Mucosa of stomach (tissue), 1 donor: ENCODE data around the gene BMPR1B.
"Not testable (repeated sequence)": the region's sequence is repeated elsewhere in the genome, so short reads cannot be mapped to it uniquely, and the experiment has no call there.

Source experiments
- H3K27me3 ChIP-seq: one replicate; pipeline ENCODE4 v1.7.0; 2013; ENCODE audit warnings: mild to moderate bottlenecking, low read length; ENCODE audit not compliant: control insufficient read depth, insufficient read depth
- H3K36me3 ChIP-seq: one replicate; pipeline ENCODE4 v1.7.0; 2013; ENCODE audit warnings: low read length; ENCODE audit not compliant: control insufficient read depth, insufficient read depth
- H3K4me1 ChIP-seq: one replicate; pipeline ENCODE4 v1.7.0; 2013; ENCODE audit warnings: mild to moderate bottlenecking, low read length; ENCODE audit not compliant: control insufficient read depth, insufficient read depth
- H3K4me3 ChIP-seq: one replicate; pipeline ENCODE4 v1.7.0; 2013; ENCODE audit warnings: low read length
- H3K9ac ChIP-seq: one replicate; pipeline ENCODE4 v1.7.0; 2013; ENCODE audit warnings: mild to moderate bottlenecking, low read length, moderate library complexity
- H3K9me3 ChIP-seq: one replicate; pipeline ENCODE4 v1.7.0; 2013; ENCODE audit warnings: mild to moderate bottlenecking, low read length, moderate library complexity; ENCODE audit not compliant: control insufficient read depth
- donor health status: Pancreatic carcinoma.

BMPR1B gene

DNA sequence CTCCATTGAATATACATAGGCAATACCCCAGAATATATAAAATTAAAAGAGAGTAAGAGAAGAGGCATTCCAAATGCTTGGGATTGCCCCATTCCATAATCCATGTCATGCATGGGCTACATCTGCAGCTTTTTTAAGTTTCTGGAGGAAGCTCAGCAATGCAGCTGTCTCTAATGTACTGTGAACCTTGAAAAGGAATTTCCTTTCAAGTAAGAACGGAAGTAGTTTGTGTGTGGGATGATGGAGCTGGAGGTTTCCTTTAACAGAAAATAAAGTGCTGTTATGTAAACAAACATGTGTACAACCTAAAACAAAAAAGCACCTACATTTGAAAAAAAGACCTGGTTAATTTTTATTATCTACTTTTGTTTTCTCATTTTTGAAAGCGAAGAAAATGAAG lies 303.5 kb downstream of the BMPR1B start:
- no peaks in the 10 kb centered on the region for H3K9me3 ChIP-seq
- H3K4me1 ChIP-seq: no peaks in the 10 kb centered on the region
- no peak overlapping the region for H3K9ac ChIP-seq
- no peaks in the 10 kb centered on the region for H3K27me3 ChIP-seq
- no peaks in the 10 kb centered on the region for H3K36me3 ChIP-seq
- H3K4me3 ChIP-seq: no peak overlapping the region

- H3K9me3 ChIP-seq, H3K4me3 ChIP-seq, H3K36me3 ChIP-seq, H3K4me1 ChIP-seq, H3K27me3 ChIP-seq, H3K9ac ChIP-seq: not testable (repeated sequence)
These were observed 304.0 kb downstream of the BMPR1B start for GRCh38 chr4:95061801-95062200.

DNA sequence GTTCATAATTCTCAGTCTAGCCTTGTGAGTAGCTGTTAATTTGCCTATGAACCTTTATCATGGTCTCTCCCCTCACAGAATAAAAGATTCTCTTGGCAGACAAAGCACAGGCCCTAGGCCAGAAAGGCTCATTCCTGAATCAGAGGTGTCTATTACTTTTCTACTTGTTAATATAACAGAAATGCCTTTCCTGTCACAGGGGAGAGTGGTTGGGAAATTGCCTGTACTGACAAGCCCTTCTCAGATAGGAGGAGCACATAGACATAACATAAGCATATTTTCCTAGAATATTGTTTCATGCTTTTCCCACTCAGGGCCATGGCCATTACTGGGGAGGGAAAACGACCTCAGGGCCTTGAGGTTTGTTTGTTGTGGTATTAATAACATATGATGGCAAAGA lies 308.3 kb downstream of the BMPR1B start:
- H3K4me3 ChIP-seq: no peak overlapping the region
- no peaks in the 10 kb centered on the region for H3K4me1 ChIP-seq
- H3K9me3 ChIP-seq: no peaks in the 10 kb centered on the region
- H3K27me3 ChIP-seq: no peaks in the 10 kb centered on the region
- no peak overlapping the region for H3K9ac ChIP-seq
- no peaks in the 10 kb centered on the region for H3K36me3 ChIP-seq

GRCh38 chr4:95068401-95068800 lies 310.6 kb downstream of the BMPR1B start:
- Histone ChIP-seq H3K36me3 (no peaks in the 10 kb centered on the region), H3K9me3 (no peaks in the 10 kb centered on the region), H3K4me1 (no peaks in the 10 kb centered on the region), H3K27me3 (no peaks in the 10 kb centered on the region), H3K4me3 (no peak overlapping the region), H3K9ac (no peak overlapping the region)

- Histone ChIP-seq H3K4me3 (no peak overlapping the region), H3K27me3 (no peaks in the 10 kb centered on the region), H3K36me3 (no peaks in the 10 kb centered on the region), H3K4me1 (no peaks in the 10 kb centered on the region), H3K9ac (no peak overlapping the region), H3K9me3 (no peaks in the 10 kb centered on the region)
These were observed 311.2 kb downstream of the BMPR1B start for GRCh38 chr4:95068818-95069478.

GRCh38 chr4:95071851-95072250 lies 314.1 kb downstream of the BMPR1B start:
- Histone ChIP-seq H3K9me3 (no peaks in the 10 kb centered on the region), H3K4me3 (no peak overlapping the region), H3K36me3 (no peaks in the 10 kb centered on the region), H3K4me1 (no peaks in the 10 kb centered on the region), H3K9ac (no peak overlapping the region), H3K27me3 (no peaks in the 10 kb centered on the region)

GRCh38 chr4:95073646-95074045 lies 315.9 kb downstream of the BMPR1B start:
- no peaks in the 10 kb centered on the region for H3K9me3 ChIP-seq
- no peak overlapping the region for H3K9ac ChIP-seq

GRCh38 chr4:95077864-95078263 lies 320.1 kb downstream of the BMPR1B start:
- Histone ChIP-seq H3K9me3 (no peaks in the 10 kb centered on the region), H3K36me3 (no peaks in the 10 kb centered on the region), H3K4me3 (no peak overlapping the region), H3K9ac (no peak overlapping the region), H3K4me1 (no peaks in the 10 kb centered on the region), H3K27me3 (no peaks in the 10 kb centered on the region)

More at GRCh38 chr4:95073646-95074045, 315.9 kb downstream of the BMPR1B start:
- Histone ChIP-seq H3K27me3 (no peaks in the 10 kb centered on the region), H3K4me3 (no peak overlapping the region), H3K4me1 (no peaks in the 10 kb centered on the region), H3K36me3 (no peaks in the 10 kb centered on the region)

- H3K27me3 ChIP-seq: no peaks in the 10 kb centered on the region
- no peaks in the 10 kb centered on the region for H3K36me3 ChIP-seq
- H3K4me1 ChIP-seq: peaks cover 11% of the 10 kb centered on the region
These were observed 323.2 kb downstream of the BMPR1B start for GRCh38 chr4:95080969-95081368.

GRCh38 chr4:95084584-95084983 lies 326.8 kb downstream of the BMPR1B start:
- no peaks in the 10 kb centered on the region for H3K27me3 ChIP-seq
- no peaks in the 10 kb centered on the region for H3K9me3 ChIP-seq
- H3K4me3 ChIP-seq: no peak overlapping the region
- H3K36me3 ChIP-seq: no peaks in the 10 kb centered on the region
- H3K4me1 ChIP-seq: peaks cover 23% of the 10 kb centered on the region
- no peak overlapping the region for H3K9ac ChIP-seq

More at GRCh38 chr4:95080969-95081368, 323.2 kb downstream of the BMPR1B start:
- no peak overlapping the region for H3K4me3 ChIP-seq
- no peaks in the 10 kb centered on the region for H3K9me3 ChIP-seq
- H3K9ac ChIP-seq: no peak overlapping the region

DNA sequence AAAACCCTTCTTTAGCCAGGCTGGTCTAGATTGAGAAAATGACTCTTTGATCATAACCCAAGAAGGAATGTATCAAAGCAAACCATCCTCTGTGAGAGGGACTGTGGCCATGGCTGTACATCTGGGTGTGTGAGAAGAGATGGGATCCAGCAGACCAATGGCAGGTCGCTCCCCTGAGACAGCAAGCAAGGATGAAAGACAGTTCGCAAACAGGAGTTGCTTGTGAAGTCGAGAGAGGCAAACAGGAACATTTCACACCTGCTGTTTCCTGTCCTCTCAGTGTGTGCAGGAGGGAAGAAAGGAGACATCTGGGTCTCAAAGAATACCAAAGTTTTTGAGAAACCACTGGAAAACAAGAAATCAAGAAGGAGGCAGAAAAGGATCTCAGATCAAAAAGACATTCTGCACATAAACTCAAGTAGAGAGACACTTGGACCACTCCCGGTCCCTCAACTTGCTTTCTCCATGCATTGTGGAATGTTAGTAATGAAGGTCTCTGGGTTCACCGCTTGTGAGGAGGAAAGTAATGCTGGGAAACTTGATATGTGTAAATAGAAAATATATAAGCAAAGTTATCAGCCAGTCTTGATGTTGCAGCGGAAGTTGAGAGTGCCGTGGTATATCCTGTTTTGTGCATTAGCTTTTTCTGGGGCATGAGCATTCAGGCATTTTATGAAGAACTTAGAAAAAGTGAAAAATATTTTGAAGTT lies 327.5 kb downstream of the BMPR1B start:
- H3K9me3 ChIP-seq: no peaks in the 10 kb centered on the region
- peaks cover 23% of the 10 kb centered on the region for H3K4me1 ChIP-seq
- no peak overlapping the region for H3K4me3 ChIP-seq
- H3K27me3 ChIP-seq: no peaks in the 10 kb centered on the region
- no peaks in the 10 kb centered on the region for H3K36me3 ChIP-seq
- H3K9ac ChIP-seq: no peak overlapping the region

GRCh38 chr4:95086551-95086950 lies 328.8 kb downstream of the BMPR1B start:
- Histone ChIP-seq H3K27me3 (no peaks in the 10 kb centered on the region), H3K4me3 (no peak overlapping the region), H3K36me3 (no peaks in the 10 kb centered on the region), H3K4me1 (peaks cover 23% of the 10 kb centered on the region), H3K9me3 (no peaks in the 10 kb centered on the region), H3K9ac (no peak overlapping the region)
